C4-2B (cell line): ENCODE results near the gene PHKA2.

Experiments used
- ZFX ChIP-seq: fragments of 450-650 bp; IDR thresholded peaks from 2 replicates; pipeline ENCODE4 v1.6.1; 2017
- TF ChIP-seq, protein P1 (sequence below): fragments of 450-650 bp; conservative IDR thresholded peaks from 2 replicates; pipeline ENCODE4 v1.5.1; 2017; ENCODE audit warnings: mild to moderate bottlenecking

DNA sequence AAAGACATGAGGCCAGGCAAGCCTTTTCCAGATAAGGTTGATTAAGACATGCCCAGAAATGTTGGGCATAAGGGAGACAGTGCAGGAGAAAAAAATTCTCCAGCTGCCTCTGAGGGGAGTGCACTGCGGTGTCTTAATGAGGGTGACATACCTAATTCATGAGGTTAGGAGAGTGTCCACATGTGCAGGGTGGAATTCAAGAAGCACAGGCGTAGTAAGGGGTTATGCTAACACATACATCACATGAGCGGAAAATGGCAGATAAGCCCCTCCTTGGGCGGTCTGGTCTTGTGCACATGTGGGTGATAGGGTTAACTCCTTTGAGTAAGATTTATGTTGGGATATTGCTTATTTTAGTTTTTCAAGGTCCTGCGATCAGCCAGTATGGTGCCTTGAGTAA is 122.4 kb downstream of the PHKA2 start:
- TF ChIP-seq, protein P1, sequence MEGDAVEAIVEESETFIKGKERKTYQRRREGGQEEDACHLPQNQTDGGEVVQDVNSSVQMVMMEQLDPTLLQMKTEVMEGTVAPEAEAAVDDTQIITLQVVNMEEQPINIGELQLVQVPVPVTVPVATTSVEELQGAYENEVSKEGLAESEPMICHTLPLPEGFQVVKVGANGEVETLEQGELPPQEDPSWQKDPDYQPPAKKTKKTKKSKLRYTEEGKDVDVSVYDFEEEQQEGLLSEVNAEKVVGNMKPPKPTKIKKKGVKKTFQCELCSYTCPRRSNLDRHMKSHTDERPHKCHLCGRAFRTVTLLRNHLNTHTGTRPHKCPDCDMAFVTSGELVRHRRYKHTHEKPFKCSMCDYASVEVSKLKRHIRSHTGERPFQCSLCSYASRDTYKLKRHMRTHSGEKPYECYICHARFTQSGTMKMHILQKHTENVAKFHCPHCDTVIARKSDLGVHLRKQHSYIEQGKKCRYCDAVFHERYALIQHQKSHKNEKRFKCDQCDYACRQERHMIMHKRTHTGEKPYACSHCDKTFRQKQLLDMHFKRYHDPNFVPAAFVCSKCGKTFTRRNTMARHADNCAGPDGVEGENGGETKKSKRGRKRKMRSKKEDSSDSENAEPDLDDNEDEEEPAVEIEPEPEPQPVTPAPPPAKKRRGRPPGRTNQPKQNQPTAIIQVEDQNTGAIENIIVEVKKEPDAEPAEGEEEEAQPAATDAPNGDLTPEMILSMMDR: no peak
- TF ChIP-seq ZFX: no peak
